Suprapubic skin (tissue), 4 donors: ENCODE data around the gene OSCP1. TPM values are rescaled to one million over a fixed set of nuclear protein-coding genes. Genes with fewer than 3 reads are reported as not detected.
"Not testable (repeated sequence)": the region's sequence is repeated elsewhere in the genome, so short reads cannot be mapped to it uniquely, and the experiment has no call there.

Experiments used
- DNase-seq, 2 donors: peaks; one replicate each; pipeline ENCODE4 v3.0.0-alpha.2; 2019; ENCODE audit warnings: low spot score in 2 of 2
- H3K27ac ChIP-seq: fragments of 200-600 bp; sonication (generic); one replicate; pipeline ENCODE4 v1.5.1; 2019
- H3K27me3 ChIP-seq: fragments of 200-600 bp; sonication (generic); one replicate; pipeline ENCODE4 v1.5.1; 2019
- H3K36me3 ChIP-seq: fragments of 200-600 bp; sonication (generic); one replicate; pipeline ENCODE4 v1.5.1; 2019
- H3K4me1 ChIP-seq: fragments of 200-600 bp; sonication (generic); one replicate; pipeline ENCODE4 v1.5.1; 2019
- H3K4me3 ChIP-seq: fragments of 200-600 bp; sonication (generic); one replicate; pipeline ENCODE4 v1.5.1; 2019; ENCODE audit warnings: mild to moderate bottlenecking
- H3K9me3 ChIP-seq: fragments of 200-600 bp; sonication (generic); one replicate; pipeline ENCODE4 v1.5.1; 2019
- CTCF ChIP-seq, 2 donors: fragments of 200-600 bp in 1 of 2; fragments of 450-650 bp in 1 of 2; sonication (generic) in 1 of 2; IDR thresholded peaks; one replicate each; pipeline ENCODE4 v1.5.1; 2016 to 2019; ENCODE audit warnings: antibody characterized with exemption in 2 of 2, mild to moderate bottlenecking in 1 of 2, moderate library complexity in 1 of 2
- EP300 ChIP-seq: sonication (generic); formaldehyde crosslinking; IDR thresholded peaks from one replicate; pipeline ENCODE4 v1.6.1; 2017; ENCODE audit warnings: antibody characterized with exemption
- POLR2A ChIP-seq, 2 donors: fragments of 450-650 bp; IDR thresholded peaks; one replicate each; pipeline ENCODE4 v1.6.1; 2017; ENCODE audit warnings: antibody characterized with exemption in 2 of 2, mild to moderate bottlenecking in 2 of 2, moderate library complexity in 2 of 2
- POLR2AphosphoS5 ChIP-seq, 3 donors: sonication (generic); formaldehyde crosslinking; IDR thresholded peaks; one replicate each; pipeline ENCODE4 v1.6.1; 2017; ENCODE audit warnings: antibody characterized with exemption in 3 of 3
- WGBS: methylation state at CpG from one replicate; pipeline ENCODE4 v1.1.5; 2018; 5-methylcytosine and 5-hydroxymethylcytosine counted together
- total RNA-seq, 4 donors: library from RNA; depleted of rRNA; stranded (reverse); fragments of >200 nt; gene quantifications; one replicate each; pipeline ENCODE4 v1.1.0, GENCODE V29; 2016

The OSCP1 gene
- total RNA-seq, 4 donors from 2014 or later: 3.8 to 15.4 (median 7.9) TPM

GRCh38 chr1:36487906-36488305 lies 37.7 kb upstream of the OSCP1 start:
- TF ChIP-seq POLR2A (IDR thresholded peaks at IDR 0.05): no peak
- TF ChIP-seq POLR2AphosphoS5 (IDR thresholded peaks at IDR 0.05): no peak
- TF ChIP-seq EP300: no peak
- TF ChIP-seq CTCF (IDR thresholded peaks at IDR 0.05): no peak
- Histone ChIP-seq H3K9me3 (no peaks in the 10 kb centered on the region), H3K36me3 (no peaks in the 10 kb centered on the region), H3K27ac (no peak overlapping the region), H3K4me3 (no peak overlapping the region), H3K27me3 (no peaks in the 10 kb centered on the region), H3K4me1 (no peaks in the 10 kb centered on the region)
- DNase-seq: no peak
- WGBS: 87% methylated on average over 3 of the region's 3 CpGs

GRCh38 chr1:36487336-36487725 lies 37.1 kb upstream of the OSCP1 start:
- WGBS: 97% methylated on average over 9 of the region's 9 CpGs
- H3K27me3 ChIP-seq, H3K36me3 ChIP-seq, H3K27ac ChIP-seq, H3K4me3 ChIP-seq, H3K9me3 ChIP-seq, DNase-seq, H3K4me1 ChIP-seq: not testable (repeated sequence)

- no peak for DNase-seq
- WGBS: 71% methylated on average over 14 of the region's 17 CpGs
- TF ChIP-seq EP300 (no peak), CTCF (IDR thresholded peaks at IDR 0.05) (no peak), POLR2AphosphoS5 (IDR thresholded peaks at IDR 0.05) (no peak), POLR2A (IDR thresholded peaks at IDR 0.05) (no peak)
- Histone ChIP-seq H3K4me3 (no peak overlapping the region), H3K27me3 (no peaks in the 10 kb centered on the region), H3K9me3 (no peaks in the 10 kb centered on the region), H3K4me1 (no peaks in the 10 kb centered on the region), H3K36me3 (no peaks in the 10 kb centered on the region), H3K27ac (no peak overlapping the region)
Observed at GRCh38 chr1:36486439-36487335, 36.4 kb upstream of the OSCP1 start.

- H3K4me1 ChIP-seq: no peaks in the 10 kb centered on the region
- H3K9me3 ChIP-seq: no peaks in the 10 kb centered on the region
- WGBS: 86% methylated on average over 2 of the region's 2 CpGs
- no peak overlapping the region for H3K4me3 ChIP-seq
- H3K36me3 ChIP-seq: no peaks in the 10 kb centered on the region
- no peaks in the 10 kb centered on the region for H3K27me3 ChIP-seq
- H3K27ac ChIP-seq: no peak overlapping the region
- no peak for DNase-seq
- TF ChIP-seq CTCF (IDR thresholded peaks at IDR 0.05): no peak
Observed at GRCh38 chr1:36486093-36486438, 35.8 kb upstream of the OSCP1 start.

GRCh38 chr1:36484099-36484498 lies 33.8 kb upstream of the OSCP1 start:
- Histone ChIP-seq H3K27me3 (no peaks in the 10 kb centered on the region), H3K27ac (no peak overlapping the region), H3K36me3 (no peaks in the 10 kb centered on the region), H3K4me3 (no peak overlapping the region), H3K9me3 (no peaks in the 10 kb centered on the region), H3K4me1 (no peaks in the 10 kb centered on the region)
- no peak for DNase-seq
- WGBS: 90% methylated on average over 2 of the region's 2 CpGs
- TF ChIP-seq EP300: no peak
- no peak for TF ChIP-seq POLR2A (IDR thresholded peaks at IDR 0.05)
- no peak for TF ChIP-seq POLR2AphosphoS5 (IDR thresholded peaks at IDR 0.05)
- TF ChIP-seq CTCF (IDR thresholded peaks at IDR 0.05): no peak
